ENCODE data around the gene MRGPRG.
"Not testable (repeated sequence)": the region's sequence is repeated elsewhere in the genome, so short reads cannot be mapped to it uniquely, and the experiment has no call there.

Gene MRGPRG

DNA sequence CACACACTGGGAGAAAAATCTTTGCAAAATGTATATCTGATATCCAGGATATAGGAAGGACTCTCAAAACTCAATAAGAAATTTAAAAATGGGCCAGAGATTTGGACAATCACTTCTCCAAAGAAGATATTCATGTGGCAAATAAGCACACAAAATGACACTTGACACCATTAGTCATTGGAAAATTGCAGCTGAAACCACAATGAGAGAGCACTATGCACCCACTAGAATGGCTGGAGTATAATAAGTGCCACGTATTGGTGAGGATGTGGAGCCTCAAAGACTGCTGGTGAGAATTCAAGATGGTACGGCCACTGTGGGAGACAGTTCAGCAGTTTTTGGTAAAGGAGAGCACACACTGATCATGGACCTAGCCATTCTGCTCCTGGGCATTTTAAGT, 40.7 kb downstream of the MRGPRG start:
- DNase-seq (ENCODE audit: extremely low read depth in 1 of 2, low read depth in 1 of 2): no peak

DNA sequence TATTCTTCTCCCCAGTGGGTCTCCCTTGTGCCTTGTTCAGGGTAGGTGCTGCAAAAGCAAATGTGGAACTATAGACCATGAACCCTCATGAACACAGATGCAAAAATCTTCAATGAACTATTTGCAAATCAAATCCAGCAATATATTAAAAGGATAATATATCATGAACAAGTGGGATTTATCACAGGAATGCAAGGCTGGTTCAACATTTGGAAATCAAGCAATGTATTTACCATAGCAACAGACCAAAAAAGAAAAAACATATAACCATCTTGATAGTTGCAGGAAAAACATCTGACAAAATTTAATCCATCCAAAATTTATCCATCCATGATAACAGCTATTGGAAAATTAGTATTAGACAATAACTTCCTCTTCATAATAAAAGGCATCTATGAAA, 42.1 kb downstream of the MRGPRG start:
- DNase-seq (ENCODE audit: extremely low read depth in 1 of 2, low read depth in 1 of 2): no peak

DNA sequence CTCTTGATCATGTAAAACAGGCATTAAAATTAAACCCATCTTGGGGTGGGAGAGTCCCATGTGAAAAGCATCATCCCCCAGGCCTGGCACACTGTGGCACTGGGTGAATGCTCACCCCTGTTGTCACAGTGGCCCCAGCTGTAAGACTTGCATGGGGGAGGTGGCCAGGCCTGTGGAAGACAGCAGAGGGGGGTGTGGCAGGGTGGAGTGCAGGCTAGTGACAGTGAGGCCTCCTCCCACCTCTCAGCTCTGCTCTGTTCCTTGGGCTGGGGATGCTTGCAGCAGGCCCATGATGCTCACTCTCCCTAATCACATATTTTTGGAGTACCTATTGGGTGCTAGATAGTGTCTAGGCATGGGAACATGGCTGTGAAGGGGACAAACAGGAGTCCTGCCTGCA, 43.4 kb downstream of the MRGPRG start:
- DNase-seq (ENCODE audit: extremely low read depth in 1 of 2, low read depth in 1 of 2): no peak

GRCh38 chr11:3174387-3174786, 44.2 kb downstream of the MRGPRG start:
- no peak for DNase-seq (ENCODE audit: extremely low read depth in 1 of 2, low read depth in 1 of 2)

DNA sequence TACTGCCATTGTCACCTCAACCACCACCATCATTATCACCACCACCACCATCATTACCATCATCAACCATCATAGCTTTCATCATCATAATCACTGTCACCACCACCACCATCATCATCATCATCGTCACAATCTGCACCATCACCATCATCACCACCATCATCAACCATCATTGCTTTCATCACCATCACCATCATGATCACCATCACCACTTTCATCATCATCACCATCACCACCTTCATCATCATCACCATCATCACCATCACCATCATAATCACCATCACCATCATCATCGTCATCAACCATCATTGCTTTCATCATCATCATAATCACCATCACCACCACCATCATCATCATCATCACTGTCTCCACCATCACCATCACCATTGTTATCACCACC, 44.8 kb downstream of the MRGPRG start:
- DNase-seq (ENCODE audit: extremely low read depth in 1 of 2, low read depth in 1 of 2): no peak

- DNase-seq (ENCODE audit: extremely low read depth in 1 of 2, low read depth in 1 of 2): no peak
These were observed 46.6 kb downstream of the MRGPRG start for GRCh38 chr11:3171931-3172560.

DNA sequence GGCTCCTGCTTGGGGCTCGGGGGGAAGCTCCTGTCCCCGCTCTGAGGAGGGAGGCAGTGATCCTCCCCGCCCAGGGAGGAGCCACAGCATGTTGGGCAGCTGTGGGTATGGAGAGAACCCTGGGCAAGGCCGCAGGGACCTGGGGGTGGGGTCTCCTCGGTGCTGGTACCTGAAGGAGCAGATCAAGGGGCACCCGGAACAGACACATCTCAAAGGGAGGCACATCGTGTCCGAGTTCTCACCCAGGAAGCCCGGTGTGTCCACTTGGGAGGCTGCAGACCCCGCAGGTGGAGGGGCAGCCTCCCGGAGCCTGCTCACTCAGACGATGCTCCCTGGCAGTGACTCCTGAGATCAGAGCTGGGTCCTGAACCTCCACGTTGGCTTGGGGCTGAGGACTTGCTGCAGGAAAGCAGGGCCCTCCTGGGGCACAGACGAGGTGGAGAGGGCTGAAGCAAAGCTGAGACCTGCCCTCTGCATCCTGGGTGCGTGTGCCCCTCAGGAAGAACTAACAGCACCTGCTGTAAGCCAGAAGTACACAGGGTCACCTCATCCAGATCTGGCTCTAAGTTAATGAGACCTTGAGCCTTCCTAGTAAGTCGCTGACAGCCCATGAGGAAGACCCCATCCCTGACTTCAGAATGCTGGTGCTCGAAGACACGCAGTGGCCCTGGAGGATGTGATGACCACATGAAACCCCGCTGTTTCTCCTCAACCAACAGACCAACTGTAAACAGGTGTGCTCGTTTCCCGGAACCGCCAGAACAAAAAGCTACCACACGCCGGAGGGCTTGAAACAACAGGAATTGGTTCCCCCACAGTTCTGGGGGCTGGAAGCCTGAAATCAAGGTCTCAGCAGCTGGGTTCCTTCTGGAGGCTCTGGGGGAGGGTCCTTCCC, 47.6 kb downstream of the MRGPRG start:
- DNase-seq (ENCODE audit: extremely low read depth in 1 of 2, low read depth in 1 of 2): no peak

- DNase-seq (ENCODE audit: extremely low read depth in 1 of 2, low read depth in 1 of 2): no peak
These were observed 48.4 kb downstream of the MRGPRG start for GRCh38 chr11:3170044-3170755.

- DNase-seq (ENCODE audit: extremely low read depth in 1 of 2, low read depth in 1 of 2): no peak
These were observed 49.2 kb downstream of the MRGPRG start for GRCh38 chr11:3169255-3170043.

- not testable (repeated sequence) for DNase-seq (ENCODE audit: extremely low read depth in 1 of 2, low read depth in 1 of 2)
These were observed 49.8 kb downstream of the MRGPRG start for GRCh38 chr11:3168742-3169254.
